Mucosa of rectum (tissue), 2 donors: ENCODE results near the gene TGFBR3.

Experiments
- H3K27ac ChIP-seq, 2 donors: one replicate each; pipeline ENCODE4 v1.7.0; 2013; ENCODE audit warnings: inconsistent platforms in 2 of 2, low read depth in 2 of 2, low read length in 2 of 2
- H3K27me3 ChIP-seq, 2 donors: one replicate each; pipeline ENCODE4 v1.7.0; 2013; ENCODE audit warnings: low read length in 2 of 2; ENCODE audit not compliant: control insufficient read depth in 2 of 2, insufficient read depth in 2 of 2
- H3K36me3 ChIP-seq, 2 donors: one replicate each; pipeline ENCODE4 v1.7.0; 2013; ENCODE audit warnings: low read length in 2 of 2; ENCODE audit not compliant: control insufficient read depth in 2 of 2, insufficient read depth in 2 of 2
- H3K4me1 ChIP-seq, 2 donors: one replicate each; pipeline ENCODE4 v1.7.0; 2013; ENCODE audit warnings: low read length in 2 of 2, mild to moderate bottlenecking in 1 of 2; ENCODE audit not compliant: control insufficient read depth in 2 of 2, insufficient read depth in 2 of 2
- H3K4me3 ChIP-seq, 2 donors: one replicate each; pipeline ENCODE4 v1.7.0; 2013; ENCODE audit warnings: low read length in 2 of 2
- H3K9ac ChIP-seq, 2 donors: one replicate each; pipeline ENCODE4 v1.7.0; 2013; ENCODE audit warnings: low read length in 2 of 2, low read depth in 1 of 2, mild to moderate bottlenecking in 1 of 2
- H3K9me3 ChIP-seq, 2 donors: one replicate each; pipeline ENCODE4 v1.7.0; 2013; ENCODE audit warnings: low read length in 2 of 2; ENCODE audit not compliant: control insufficient read depth in 2 of 2
- donor health status: healthy.
- donor health status: Normal muscosa, but diverticular disease.

The TGFBR3 gene

DNA sequence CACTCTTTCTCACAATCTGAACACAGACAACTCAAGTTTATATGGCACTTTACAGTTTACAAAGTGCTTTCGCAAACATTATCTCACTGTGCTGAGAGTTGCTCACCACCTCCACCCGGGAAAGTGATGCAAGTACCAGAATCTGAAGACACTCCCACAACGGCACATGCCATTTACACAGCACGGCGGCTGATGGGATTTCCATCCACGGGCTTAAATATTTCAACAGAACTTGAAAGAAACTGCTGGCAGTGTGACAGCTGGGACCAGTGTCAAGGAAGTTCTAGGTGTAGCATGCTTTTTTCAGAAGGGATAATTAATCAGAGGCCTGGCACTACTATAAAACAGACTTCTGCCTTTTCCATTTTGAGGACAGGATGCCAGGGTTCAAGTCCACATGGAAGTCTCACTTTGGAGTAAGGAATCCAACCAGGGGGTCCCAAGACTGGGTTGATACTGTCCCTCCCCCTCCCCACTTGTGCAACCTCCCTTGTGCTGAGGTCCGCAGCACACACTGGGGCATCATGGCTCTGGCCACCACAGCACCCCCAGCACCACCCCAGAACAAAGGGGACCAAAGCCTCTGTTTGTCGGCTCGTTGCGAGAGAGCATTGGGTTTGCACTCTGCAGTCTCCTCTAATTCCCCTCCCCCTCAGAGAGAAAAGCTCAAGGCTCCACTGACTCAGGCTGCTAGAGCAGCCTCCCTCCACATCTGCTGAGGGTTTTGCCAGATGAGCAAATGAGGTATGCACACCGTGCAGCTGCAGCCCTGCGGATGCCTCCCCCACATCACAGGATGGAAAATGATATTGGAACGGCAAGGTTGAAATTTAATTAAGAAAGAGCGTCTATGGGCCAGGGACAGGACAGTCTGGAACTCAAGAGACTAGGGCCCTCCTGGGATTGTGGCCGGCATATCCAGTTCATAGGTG, 154.9 kb downstream of the TGFBR3 start:
- peaks cover 3 to 5% of the 10 kb centered on the region in 2 donors for H3K4me1 ChIP-seq
- peak overlapping the region in 1 of 2 donors; percentile 19 for H3K27ac ChIP-seq
- no peaks in the 10 kb centered on the region for H3K9me3 ChIP-seq
- no peak overlapping the region for H3K9ac ChIP-seq
- H3K27me3 ChIP-seq: no peaks in the 10 kb centered on the region
- no peak overlapping the region for H3K4me3 ChIP-seq
- peaks cover 0 to 2% of the 10 kb centered on the region in 2 donors for H3K36me3 ChIP-seq

DNA sequence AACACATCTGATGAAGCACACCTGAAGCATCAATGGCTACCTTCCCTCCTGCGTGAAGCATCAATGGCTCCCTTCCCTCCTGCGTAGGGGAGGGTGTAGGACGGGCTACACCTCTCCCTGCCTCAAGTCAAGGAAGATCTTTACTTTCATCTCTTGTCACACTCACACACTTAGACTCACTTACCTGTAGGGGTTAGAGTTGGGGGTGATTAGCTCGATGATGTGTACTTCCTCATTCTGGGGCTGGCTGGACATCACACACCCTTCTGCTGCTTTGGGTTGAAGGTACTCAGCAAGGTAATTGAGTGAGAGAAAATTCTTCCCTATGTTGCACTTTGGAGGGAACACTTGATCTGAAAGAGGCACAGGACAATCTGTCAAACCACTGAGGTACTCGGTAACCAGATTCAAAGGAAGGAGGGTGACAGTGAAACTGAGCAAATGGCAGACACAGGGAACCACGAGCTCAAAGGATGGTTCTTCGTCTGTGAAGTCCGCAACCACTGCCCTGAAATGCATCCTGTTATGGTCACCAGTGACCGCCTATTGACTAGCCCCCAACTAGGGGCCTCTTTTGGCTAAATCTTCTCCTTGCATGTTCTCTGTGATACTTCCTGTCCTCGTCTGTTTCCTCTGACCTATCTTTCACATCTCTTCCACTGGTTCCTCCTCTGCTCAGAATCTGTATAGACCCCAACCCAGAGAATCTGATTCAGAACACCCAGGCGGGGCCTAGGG, 156.2 kb downstream of the TGFBR3 start:
- Histone ChIP-seq H3K27me3 (no peaks in the 10 kb centered on the region), H3K27ac (no peak overlapping the region), H3K36me3 (peaks cover 0 to 2% of the 10 kb centered on the region in 2 donors), H3K9me3 (no peaks in the 10 kb centered on the region), H3K4me1 (peaks cover 3 to 5% of the 10 kb centered on the region in 2 donors), H3K4me3 (no peak overlapping the region), H3K9ac (no peak overlapping the region)

DNA sequence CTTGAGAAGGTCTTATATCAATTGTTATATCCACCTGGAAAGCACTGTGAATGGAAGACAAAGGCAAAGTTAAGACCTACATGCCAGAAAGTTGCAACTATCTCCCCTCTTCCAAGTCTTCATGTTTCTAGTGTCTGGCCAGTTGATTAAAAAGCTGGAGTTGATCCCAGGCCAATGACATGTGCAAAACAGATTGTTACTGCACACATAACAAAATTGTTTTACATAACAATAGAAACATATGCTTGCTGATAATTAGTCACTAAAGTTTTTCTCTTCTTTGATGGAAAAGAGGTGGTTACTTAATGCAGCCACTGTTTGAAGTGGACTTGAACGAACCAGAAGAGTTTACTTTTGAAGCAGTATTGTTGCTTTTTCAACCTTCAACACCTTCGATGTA, 158.2 kb downstream of the TGFBR3 start:
- no peaks in the 10 kb centered on the region for H3K9me3 ChIP-seq
- peak overlapping the region in 1 of 2 donors; percentile 2 for H3K27ac ChIP-seq
- H3K27me3 ChIP-seq: no peaks in the 10 kb centered on the region
- peaks cover 0 to 2% of the 10 kb centered on the region in 2 donors for H3K36me3 ChIP-seq
- H3K4me3 ChIP-seq: no peak overlapping the region
- no peak overlapping the region for H3K9ac ChIP-seq
- peaks cover 2 to 5% of the 10 kb centered on the region in 2 donors for H3K4me1 ChIP-seq

DNA sequence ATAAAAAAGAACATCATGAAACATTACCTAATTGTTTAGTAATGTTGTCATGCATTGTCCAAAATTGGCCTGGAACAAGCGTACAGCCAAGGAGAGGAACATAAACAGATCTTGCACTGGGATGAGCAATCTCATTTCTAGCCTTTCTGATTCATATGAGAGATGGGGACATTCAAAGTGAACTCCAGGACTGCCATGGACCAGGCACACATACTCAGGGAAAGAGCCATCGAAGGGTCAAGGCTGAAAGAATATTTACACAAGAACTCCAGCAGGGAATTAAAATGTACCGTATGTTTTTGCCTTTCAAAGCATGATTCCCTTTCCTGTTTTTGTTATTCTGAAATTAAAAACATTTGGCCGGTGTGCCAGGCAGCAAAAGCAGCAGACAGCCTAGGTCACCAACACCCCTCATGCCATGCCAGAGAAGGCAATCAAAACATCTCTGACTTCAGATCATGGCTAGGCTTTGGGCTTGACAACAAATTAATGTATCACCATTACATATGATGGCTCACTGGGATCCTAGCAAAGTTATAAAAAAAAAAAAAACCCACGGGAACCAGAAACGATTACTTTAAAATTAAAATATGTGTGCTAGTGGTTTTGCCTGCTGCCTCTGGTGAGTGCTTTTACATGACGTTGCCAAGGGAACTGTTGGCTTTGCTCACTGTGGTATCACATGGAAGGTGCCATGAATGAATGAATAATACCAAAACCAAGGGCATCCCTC, 159.8 kb downstream of the TGFBR3 start:
- no peaks in the 10 kb centered on the region for H3K4me1 ChIP-seq
- no peak overlapping the region for H3K9ac ChIP-seq
- H3K36me3 ChIP-seq: peaks cover 0 to 2% of the 10 kb centered on the region in 2 donors
- no peaks in the 10 kb centered on the region for H3K9me3 ChIP-seq
- H3K27me3 ChIP-seq: no peaks in the 10 kb centered on the region
- no peak overlapping the region for H3K4me3 ChIP-seq
- peak overlapping the region; percentile 41 to 69 for H3K27ac ChIP-seq

GRCh38 chr1:91725618-91725988, 160.3 kb downstream of the TGFBR3 start:
- H3K4me1 ChIP-seq: no peaks in the 10 kb centered on the region
- no peaks in the 10 kb centered on the region for H3K27me3 ChIP-seq
- peaks cover 0 to 2% of the 10 kb centered on the region in 2 donors for H3K36me3 ChIP-seq
- H3K27ac ChIP-seq: peak overlapping the region; percentile 56 to 78
- H3K4me3 ChIP-seq: no peak overlapping the region
- H3K9me3 ChIP-seq: no peaks in the 10 kb centered on the region
- H3K9ac ChIP-seq: no peak overlapping the region

DNA sequence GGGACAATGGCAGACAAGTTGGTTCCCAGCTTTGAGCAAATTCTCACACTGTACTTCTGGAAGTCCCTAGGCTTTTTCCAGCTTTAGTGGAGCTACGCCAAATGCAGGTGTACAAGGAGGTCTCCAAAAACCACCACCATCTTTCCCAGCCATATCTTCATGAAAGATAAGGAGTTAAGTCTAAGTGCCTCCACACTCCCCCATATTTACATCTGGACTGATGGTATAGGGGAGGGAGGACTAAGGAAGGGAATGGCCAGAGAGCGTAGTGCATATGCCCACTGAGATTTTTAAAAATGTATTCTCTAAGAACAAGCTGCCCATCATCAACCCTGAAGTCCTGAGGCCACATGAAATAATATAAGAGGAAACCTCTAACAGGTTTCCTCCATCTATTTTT, 161.3 kb downstream of the TGFBR3 start:
- no peaks in the 10 kb centered on the region for H3K4me1 ChIP-seq
- H3K4me3 ChIP-seq: no peak overlapping the region
- H3K9ac ChIP-seq: no peak overlapping the region
- peaks cover 0 to 2% of the 10 kb centered on the region in 2 donors for H3K36me3 ChIP-seq
- H3K27me3 ChIP-seq: no peaks in the 10 kb centered on the region
- no peaks in the 10 kb centered on the region for H3K9me3 ChIP-seq
- peak overlapping the region in 1 of 2 donors; percentile 78 for H3K27ac ChIP-seq

GRCh38 chr1:91724231-91724630, 161.7 kb downstream of the TGFBR3 start:
- Histone ChIP-seq H3K27me3 (no peaks in the 10 kb centered on the region), H3K27ac (peak overlapping the region in 1 of 2 donors; percentile 78), H3K4me3 (no peak overlapping the region), H3K9me3 (no peaks in the 10 kb centered on the region), H3K36me3 (peaks cover 0 to under 1% of the 10 kb centered on the region in 2 donors), H3K4me1 (no peaks in the 10 kb centered on the region), H3K9ac (no peak overlapping the region)

- H3K27ac ChIP-seq: no peak overlapping the region
- peaks cover 0 to 2% of the 10 kb centered on the region in 2 donors for H3K36me3 ChIP-seq
Observed at GRCh38 chr1:91720044-91720443, 165.9 kb downstream of the TGFBR3 start.

GRCh38 chr1:91718877-91719276, 167.1 kb downstream of the TGFBR3 start:
- no peaks in the 10 kb centered on the region for H3K9me3 ChIP-seq
- H3K4me1 ChIP-seq: no peaks in the 10 kb centered on the region
- H3K9ac ChIP-seq: no peak overlapping the region
- H3K4me3 ChIP-seq: no peak overlapping the region
- no peak overlapping the region for H3K27ac ChIP-seq
- H3K36me3 ChIP-seq: peaks cover 0 to 2% of the 10 kb centered on the region in 2 donors
- no peaks in the 10 kb centered on the region for H3K27me3 ChIP-seq

More at GRCh38 chr1:91720044-91720443, 165.9 kb downstream of the TGFBR3 start:
- H3K4me3 ChIP-seq: no peak overlapping the region
- H3K9me3 ChIP-seq: no peaks in the 10 kb centered on the region
- H3K27me3 ChIP-seq: no peaks in the 10 kb centered on the region
- no peak overlapping the region for H3K9ac ChIP-seq
- no peaks in the 10 kb centered on the region for H3K4me1 ChIP-seq
